CD4-positive, alpha-beta memory T cell (primary cell): Measurements from ENCODE around the gene SLC6A7. TPM values are rescaled to one million over a fixed set of nuclear protein-coding genes. Genes with fewer than 3 reads are reported as not detected.

Experiments used
- CTCF ChIA-PET: fragments of 350-600 bp; sonication (Branson Sonifier 250); formaldehyde crosslinking; loops from one replicate; lab custom pipeline; 2021; ENCODE audit warnings: inconsistent platforms; ENCODE audit not compliant: partially characterized antibody; lab: Charles Lee
- POLR2A ChIA-PET: fragments of 350-600 bp; sonication (Branson Sonifier 250); formaldehyde crosslinking; loops from one replicate; lab custom pipeline; 2021; ENCODE audit not compliant: partially characterized antibody; lab: Charles Lee
- DNase-seq, 5 donors: peaks; one replicate each; pipeline versions ENCODE4 v3.0.0 to v3.0.0-alpha.2; 2020 to 2022; ENCODE audit warnings: mixed read lengths in 1 of 5
- H3K27ac ChIP-seq: one replicate; pipeline ENCODE4 v1.7.0; 2013; ENCODE audit warnings: low read depth, low read length
- H3K27me3 ChIP-seq: 2 replicates; pipeline ENCODE4 v1.7.0; 2013; ENCODE audit warnings: mild to moderate bottlenecking, low read length, moderate library complexity; ENCODE audit not compliant: insufficient read depth
- H3K36me3 ChIP-seq: 2 replicates; pipeline ENCODE4 v1.7.0; 2013; ENCODE audit warnings: mild to moderate bottlenecking, low read length, moderate library complexity; ENCODE audit not compliant: insufficient read depth
- H3K4me1 ChIP-seq: 2 replicates; pipeline ENCODE4 v1.7.0; 2013; ENCODE audit warnings: mild to moderate bottlenecking, low read length, moderate library complexity; ENCODE audit not compliant: insufficient read depth
- H3K4me3 ChIP-seq, 2 donors: one replicate each; pipeline ENCODE4 v1.7.0; 2013; ENCODE audit warnings: low read length in 2 of 2, mild to moderate bottlenecking in 1 of 2
- H3K9me3 ChIP-seq, 2 donors: one replicate each; pipeline ENCODE4 v1.7.0; 2013; ENCODE audit warnings: low read length in 2 of 2, control low read depth in 1 of 2; ENCODE audit not compliant: control insufficient read depth in 1 of 2
- H3K27ac Mint-ChIP-seq, 7 donors: one replicate each; pipeline ENCODE4 v1.8.0; 2020 to 2021; ENCODE audit warnings: mixed read lengths in 7 of 7, mild to moderate bottlenecking in 6 of 7, inconsistent platforms in 3 of 7, moderate library complexity in 3 of 7
- H3K27me3 Mint-ChIP-seq, 2 donors: one replicate each; pipeline ENCODE4 v1.8.0; 2020 to 2021; ENCODE audit warnings: mixed read lengths in 2 of 2
- H3K36me3 Mint-ChIP-seq, 2 donors: one replicate each; pipeline ENCODE4 v1.8.0; 2020 to 2021; ENCODE audit warnings: mixed read lengths in 2 of 2, inconsistent platforms in 1 of 2, mild to moderate bottlenecking in 1 of 2
- H3K4me1 Mint-ChIP-seq, 4 donors: one replicate each; pipeline ENCODE4 v1.8.0; 2020 to 2021; ENCODE audit warnings: mixed read lengths in 4 of 4, mild to moderate bottlenecking in 1 of 4
- H3K4me3 Mint-ChIP-seq, 8 donors: one replicate each; pipeline ENCODE4 v1.8.0; 2020 to 2021; ENCODE audit warnings: mixed read lengths in 8 of 8, mild to moderate bottlenecking in 7 of 8, moderate library complexity in 6 of 8, inconsistent platforms in 3 of 8
- H3K9me3 Mint-ChIP-seq, 8 donors: one replicate each; pipeline ENCODE4 v1.8.0; 2020 to 2021; ENCODE audit warnings: mixed read lengths in 8 of 8, mild to moderate bottlenecking in 5 of 8, inconsistent platforms in 3 of 8, moderate library complexity in 1 of 8
- intact Hi-C: fragments of 100-400 bp; cut with micrococcal nuclease; formaldehyde crosslinking; loops from one replicate; pipeline ENCODE4 v1.15.1; 2023
- polyA plus RNA-seq, 2 donors: library from polyadenylated mRNA; unstranded; fragments of 300-500 nt; fragmentation: Illumina TruSeq; gene quantifications; one replicate each; pipeline ENCODE4 v1.2.3, GENCODE V29; 2021
- total RNA-seq, 2 experiments: library from RNA; stranded (reverse); gene quantifications; one replicate each; pipeline ENCODE4 v1.2.3, GENCODE V29; 2021

Gene SLC6A7
- total and polyA plus RNA-seq, 4 experiments from 2014 or later: not detected

DNA sequence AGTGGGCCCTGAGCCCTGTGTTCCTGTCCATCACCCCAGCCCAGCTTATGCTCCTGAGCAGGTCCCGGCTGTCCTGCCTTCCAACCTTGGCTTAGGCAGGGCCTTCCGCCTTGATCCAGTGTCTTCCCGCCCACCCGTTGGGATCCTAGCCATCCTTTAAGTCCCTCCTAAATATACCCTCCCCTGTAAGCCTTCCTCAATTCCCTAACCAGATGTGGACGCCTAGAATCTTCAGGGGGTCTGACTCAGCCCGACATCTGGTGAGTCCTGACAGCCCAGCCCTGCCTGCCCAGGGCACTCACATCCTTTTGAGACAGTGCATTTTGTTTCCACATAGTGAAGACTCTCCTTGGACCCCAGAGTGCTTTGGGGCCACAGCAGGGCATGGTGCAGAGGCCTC is 23.7 kb downstream of the SLC6A7 start:
- DNase-seq: no peak
- intact Hi-C loops: no loop called here
- H3K9me3 Mint-ChIP-seq: no peaks in the 10 kb centered on the region
- peaks cover 5 to 18% (median 10%) of the 10 kb centered on the region in 4 donors for H3K4me1 Mint-ChIP-seq
- Histone ChIP-seq H3K27ac (no peak overlapping the region), H3K9me3 (no peaks in the 10 kb centered on the region), H3K27me3 (no peaks in the 10 kb centered on the region), H3K36me3 (no peaks in the 10 kb centered on the region), H3K4me1 (peaks cover 9% of the 10 kb centered on the region), H3K4me3 (no peak overlapping the region)
- ChIA-PET CTCF (interaction anchor here (1.4 kb wide), 1 partner anchor 51 kb away, joined by 3 read pairs; no protein-coding TSS in a partner anchor), POLR2A (no interaction called here)
- peak overlapping the region in 1 of 7 donors; percentile 4 for H3K27ac Mint-ChIP-seq
- peaks cover 2 to 4% of the 10 kb centered on the region in 2 donors for H3K27me3 Mint-ChIP-seq
- no peaks in the 10 kb centered on the region for H3K36me3 Mint-ChIP-seq
- H3K4me3 Mint-ChIP-seq: no peak overlapping the region

DNA sequence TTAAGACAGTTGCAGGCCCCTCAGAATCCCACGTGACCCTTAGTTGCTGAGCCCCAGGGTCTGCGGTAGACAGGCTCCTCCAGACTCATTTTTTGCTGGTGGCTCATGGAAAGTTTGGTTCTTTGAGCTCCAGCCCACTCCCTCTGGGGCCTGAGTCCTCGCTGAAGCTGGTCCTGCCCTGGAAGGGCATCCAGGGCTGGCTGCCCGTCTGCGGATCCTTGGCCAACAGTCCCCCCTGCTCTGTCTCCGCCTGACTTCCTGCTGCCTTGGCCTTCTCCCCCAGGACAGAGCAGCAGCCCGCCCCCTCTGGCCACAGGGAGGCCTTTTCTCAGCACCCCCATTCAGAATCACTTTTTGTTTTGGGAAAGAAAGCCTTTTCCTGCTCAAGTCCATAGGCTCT is 24.4 kb downstream of the SLC6A7 start:
- Histone ChIP-seq H3K27me3 (no peaks in the 10 kb centered on the region), H3K4me1 (peaks cover 4% of the 10 kb centered on the region), H3K36me3 (no peaks in the 10 kb centered on the region), H3K9me3 (no peaks in the 10 kb centered on the region), H3K27ac (no peak overlapping the region), H3K4me3 (no peak overlapping the region)
- CTCF ChIA-PET: interaction anchor here (0.9 to 1.0 kb wide), 2 partner anchors 51 to 52 kb away, joined by 3 to 4 read pairs; no protein-coding TSS in a partner anchor
- no peak for DNase-seq
- Mint-ChIP-seq H3K27ac (no peak overlapping the region), H3K36me3 (no peaks in the 10 kb centered on the region), H3K4me3 (no peak overlapping the region), H3K4me1 (peaks cover 1 to 11% (median 4%) of the 10 kb centered on the region in 4 donors), H3K9me3 (no peaks in the 10 kb centered on the region), H3K27me3 (peaks cover 2 to 4% of the 10 kb centered on the region in 2 donors)
- intact Hi-C loops: no loop called here
- POLR2A ChIA-PET: no interaction called here

DNA sequence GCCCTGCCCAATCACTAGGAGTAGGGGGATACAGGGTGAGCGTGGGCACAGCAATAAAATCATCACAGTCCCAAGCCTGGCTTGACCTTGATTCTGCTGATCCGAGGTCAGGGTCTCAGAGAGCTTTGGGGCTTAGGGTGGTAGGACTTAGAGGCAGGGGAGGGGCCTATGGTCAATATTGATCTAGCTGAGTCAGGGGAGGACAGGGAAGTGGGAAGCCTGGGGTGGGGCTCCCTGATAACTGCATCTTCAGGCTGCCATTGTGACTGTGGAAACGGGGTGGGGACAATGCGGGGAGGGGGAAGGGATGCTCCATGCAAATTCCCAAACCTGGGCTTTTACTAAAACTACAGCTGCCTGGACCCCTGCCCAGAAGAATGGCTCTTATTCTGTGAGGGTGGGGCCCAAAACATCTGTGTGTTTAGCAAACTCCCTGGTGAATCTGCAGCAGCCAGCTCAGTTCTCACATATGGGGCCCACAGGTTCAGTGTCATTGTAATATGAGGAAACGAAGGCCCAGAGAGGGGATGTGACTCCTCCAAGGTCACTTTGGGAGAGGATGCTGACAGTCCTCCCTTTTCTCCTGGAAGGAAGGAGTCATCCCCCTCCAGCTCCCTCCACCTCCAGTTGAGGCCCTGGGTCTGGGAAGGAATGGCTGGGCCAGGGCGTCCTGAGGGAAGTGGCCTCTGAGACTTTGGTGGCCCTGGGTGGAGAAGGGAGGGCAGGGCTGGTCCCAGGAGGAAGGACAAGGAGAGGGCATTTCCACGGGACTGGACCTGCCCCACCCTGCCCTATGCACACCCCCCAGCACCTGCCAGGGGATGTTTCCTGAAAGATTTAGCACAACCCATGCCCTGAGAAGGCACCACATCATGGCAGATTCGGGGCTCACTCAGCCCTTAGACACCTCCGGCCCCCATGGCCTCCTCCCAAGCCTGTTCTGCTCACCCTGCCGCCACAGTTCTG is 26.4 kb downstream of the SLC6A7 start:
- ChIA-PET CTCF (interaction anchor here (1.0 to 2.4 kb wide), 8 partner anchors 18 to 382 kb away, joined by 3 to 7 read pairs (median 4); no protein-coding TSS in a partner anchor), POLR2A (no interaction called here)
- no peaks in the 10 kb centered on the region for H3K4me1 ChIP-seq
- intact Hi-C loops: no loop called here
- no peak overlapping the region for H3K27ac ChIP-seq
- peaks cover 2 to 4% of the 10 kb centered on the region in 2 donors for H3K27me3 Mint-ChIP-seq
- no peak overlapping the region for H3K4me3 ChIP-seq
- no peaks in the 10 kb centered on the region for H3K36me3 Mint-ChIP-seq
- H3K9me3 ChIP-seq: no peaks in the 10 kb centered on the region
- H3K4me1 Mint-ChIP-seq: peaks cover 0 to 5% (median under 1%) of the 10 kb centered on the region in 4 donors
- H3K36me3 ChIP-seq: no peaks in the 10 kb centered on the region
- H3K27me3 ChIP-seq: no peaks in the 10 kb centered on the region
- no peak overlapping the region for H3K27ac Mint-ChIP-seq
- DNase-seq: no peak
- no peak overlapping the region for H3K4me3 Mint-ChIP-seq
- H3K9me3 Mint-ChIP-seq: no peaks in the 10 kb centered on the region

DNA sequence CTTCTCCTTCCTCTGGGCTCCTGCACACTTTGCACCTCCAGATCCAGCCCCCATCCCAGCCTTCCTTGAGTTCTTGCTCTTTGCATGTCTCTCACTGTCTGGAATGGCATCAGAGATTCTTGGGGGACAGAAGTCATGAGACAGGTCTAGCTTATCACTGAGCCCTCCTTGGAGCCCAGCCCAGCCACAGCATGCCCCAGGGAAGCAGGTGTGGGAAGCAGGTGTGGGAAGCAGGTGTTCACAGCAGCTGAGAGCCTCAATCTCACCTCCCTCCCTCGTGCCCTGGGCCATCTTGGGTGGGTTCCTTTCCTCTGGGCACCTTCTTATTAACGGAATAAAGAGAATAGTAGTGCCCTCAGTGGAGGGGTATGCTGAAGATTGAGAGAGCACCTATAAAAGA is 27.2 kb downstream of the SLC6A7 start:
- no peak overlapping the region for H3K27ac Mint-ChIP-seq
- Histone ChIP-seq H3K4me3 (no peak overlapping the region), H3K27me3 (no peaks in the 10 kb centered on the region), H3K36me3 (no peaks in the 10 kb centered on the region), H3K4me1 (no peaks in the 10 kb centered on the region), H3K27ac (no peak overlapping the region), H3K9me3 (no peaks in the 10 kb centered on the region)
- peaks cover 0 to 5% (median under 1%) of the 10 kb centered on the region in 4 donors for H3K4me1 Mint-ChIP-seq
- no peak for DNase-seq
- POLR2A ChIA-PET: no interaction called here
- CTCF ChIA-PET: interaction anchor here (1.0 to 2.4 kb wide), 4 partner anchors 17 to 383 kb away, joined by 3 to 7 read pairs (median 4); no protein-coding TSS in a partner anchor
- H3K9me3 Mint-ChIP-seq: no peaks in the 10 kb centered on the region
- no peaks in the 10 kb centered on the region for H3K36me3 Mint-ChIP-seq
- intact Hi-C loops: no loop called here
- H3K4me3 Mint-ChIP-seq: no peak overlapping the region
- H3K27me3 Mint-ChIP-seq: peaks cover under 1 to 4% of the 10 kb centered on the region in 2 donors

DNA sequence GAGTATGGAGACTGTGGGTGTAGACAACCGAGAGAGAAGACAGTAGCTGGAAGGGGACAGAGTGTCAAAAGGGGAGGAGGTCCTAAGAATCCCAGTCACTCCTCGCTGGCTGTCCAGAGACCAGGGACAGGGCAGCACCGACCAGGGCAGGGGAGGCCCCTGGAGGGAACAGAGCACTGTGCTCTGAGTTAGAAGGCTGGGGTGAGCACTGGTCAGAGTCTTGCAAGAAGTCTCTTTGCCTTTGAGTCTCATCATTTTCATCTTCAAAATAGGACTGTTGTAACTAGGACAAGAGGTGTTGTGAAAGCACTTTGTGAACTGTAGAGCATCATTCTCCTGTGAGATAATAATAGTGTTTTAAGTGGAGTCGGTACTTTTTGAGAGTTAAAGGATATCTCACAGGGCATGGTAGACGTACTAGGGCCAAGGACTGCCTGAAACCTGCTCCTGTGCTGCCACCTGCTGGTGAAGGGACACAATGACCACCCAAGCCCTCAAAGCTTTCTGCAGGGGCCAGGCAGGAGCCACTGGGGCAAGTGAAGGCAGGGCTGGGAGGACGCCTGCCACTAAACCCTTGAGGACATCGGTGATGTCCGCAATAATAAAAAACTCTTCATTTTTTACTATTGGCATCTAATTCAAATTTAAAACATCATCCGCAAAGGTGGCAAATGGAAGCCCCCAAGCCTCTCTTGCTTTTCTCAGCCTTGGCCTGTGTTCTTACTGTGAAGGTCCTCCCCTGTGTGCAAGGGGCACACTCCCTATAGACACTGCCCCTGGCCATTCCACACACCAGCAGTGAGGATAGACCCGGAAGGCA is 28.2 kb downstream of the SLC6A7 start:
- peak; percentile 67 to 73 (median 71) for DNase-seq
- Histone ChIP-seq H3K27ac (no peak overlapping the region), H3K9me3 (no peaks in the 10 kb centered on the region), H3K27me3 (no peaks in the 10 kb centered on the region), H3K4me1 (no peaks in the 10 kb centered on the region), H3K36me3 (no peaks in the 10 kb centered on the region), H3K4me3 (no peak overlapping the region)
- peaks cover 0 to 5% (median under 1%) of the 10 kb centered on the region in 4 donors for H3K4me1 Mint-ChIP-seq
- ChIA-PET CTCF (interaction anchor here (0.6 to 2.4 kb wide), 9 partner anchors 9 to 384 kb away, joined by 3 to 12 read pairs (median 4); no protein-coding TSS in a partner anchor), POLR2A (no interaction called here)
- peaks cover 0 to 4% of the 10 kb centered on the region in 2 donors for H3K27me3 Mint-ChIP-seq
- H3K27ac Mint-ChIP-seq: no peak overlapping the region
- intact Hi-C loops: loop anchor here (1.0 to 2.0 kb wide), 4 partner anchors 57 to 227 kb away; no protein-coding TSS in a partner anchor
- H3K4me3 Mint-ChIP-seq: no peak overlapping the region
- no peaks in the 10 kb centered on the region for H3K9me3 Mint-ChIP-seq
- no peaks in the 10 kb centered on the region for H3K36me3 Mint-ChIP-seq

DNA sequence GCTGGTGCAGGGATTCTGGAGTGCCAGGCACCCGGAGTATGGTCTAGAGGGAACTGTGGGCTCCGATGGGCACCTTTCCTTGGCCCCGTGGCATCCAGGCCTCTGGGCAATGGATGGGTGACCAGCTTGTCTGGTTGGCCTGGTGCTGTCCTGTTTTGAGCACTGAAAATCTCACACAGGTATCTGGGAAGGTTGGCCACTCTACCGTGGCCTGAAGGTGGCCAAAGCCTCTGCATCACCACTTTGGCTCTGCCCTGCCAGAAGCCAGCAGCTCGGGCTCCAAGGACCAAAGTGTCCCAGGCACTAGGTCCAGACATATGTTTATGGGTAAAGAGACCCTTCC is 28.8 kb downstream of the SLC6A7 start:
- intact Hi-C loops: loop anchor here (1.0 to 2.0 kb wide), 4 partner anchors 57 to 228 kb away; no protein-coding TSS in a partner anchor
- Histone ChIP-seq H3K27me3 (no peaks in the 10 kb centered on the region), H3K9me3 (no peaks in the 10 kb centered on the region), H3K27ac (no peak overlapping the region), H3K36me3 (no peaks in the 10 kb centered on the region), H3K4me3 (no peak overlapping the region), H3K4me1 (no peaks in the 10 kb centered on the region)
- Mint-ChIP-seq H3K36me3 (no peaks in the 10 kb centered on the region), H3K4me1 (peaks cover 0 to 5% (median under 1%) of the 10 kb centered on the region in 4 donors), H3K27ac (no peak overlapping the region), H3K27me3 (peaks cover 0 to 4% of the 10 kb centered on the region in 2 donors), H3K4me3 (no peak overlapping the region), H3K9me3 (no peaks in the 10 kb centered on the region)
- DNase-seq: no peak
- ChIA-PET CTCF (interaction anchor here (0.5 to 2.4 kb wide), 10 partner anchors 9 to 652 kb away, joined by 3 to 12 read pairs (median 4); no protein-coding TSS in a partner anchor), POLR2A (no interaction called here)
